Keratinocyte (primary cell): ENCODE data around the gene PDE10A. TPM values are rescaled to one million over a fixed set of nuclear protein-coding genes. Genes with fewer than 3 reads are reported as not detected.

Source experiments
- DNase-seq: peaks from one replicate; pipeline ENCODE4 v3.0.0-alpha.2; 2011; ENCODE audit warnings: low read depth, missing footprints, low spot score
- FAIRE-seq: peaks from 2 replicates; lab custom pipeline; 2011; peaks lifted over from hg19 to GRCh38; lab: Jason Lieb, UNC
- H2AFZ ChIP-seq: 2 replicates; pipeline ENCODE4 v1.6.0; 2012; ENCODE audit warnings: low read length, control low read depth, inconsistent platforms; ENCODE audit not compliant: control insufficient read depth
- H3K27ac ChIP-seq: 2 replicates; pipeline ENCODE4 v1.5.1; 2011; ENCODE audit warnings: low read length; ENCODE audit not compliant: control insufficient read depth, insufficient read depth
- H3K27me3 ChIP-seq: 3 replicates; pipeline ENCODE4 v1.6.0; 2011; ENCODE audit warnings: low read length; ENCODE audit not compliant: control insufficient read depth, insufficient read depth; ENCODE audit errors: extremely low read depth
- H3K36me3 ChIP-seq, 2 experiments: 2 replicates in 1 of 2; 3 replicates in 1 of 2; pipeline ENCODE4 v1.5.1; 2011; ENCODE audit warnings: low read length in 2 of 2, mild to moderate bottlenecking in 1 of 2; ENCODE audit not compliant: control insufficient read depth in 2 of 2, insufficient read depth in 2 of 2; ENCODE audit errors: extremely low read depth in 1 of 2
- H3K4me1 ChIP-seq: 3 replicates; pipeline ENCODE4 v1.5.1; 2011; ENCODE audit warnings: low read length; ENCODE audit not compliant: control insufficient read depth, insufficient read depth; ENCODE audit errors: extremely low read depth
- H3K4me2 ChIP-seq: 3 replicates; pipeline ENCODE4 v1.6.0; 2011; ENCODE audit warnings: low read depth, low read length; ENCODE audit not compliant: control insufficient read depth, insufficient read depth; ENCODE audit errors: extremely low read depth
- H3K4me3 ChIP-seq, 3 experiments: fragments of 200-600 bp in 1 of 3; sonication (generic) in 1 of 3; 2 replicates in 2 of 3; 3 replicates in 1 of 3; pipeline ENCODE4 v1.5.1; 2011 to 2016; ENCODE audit warnings: low read length in 3 of 3, mild to moderate bottlenecking in 3 of 3, control low read depth in 2 of 3, inconsistent platforms in 1 of 3, low read depth in 1 of 3, mixed read lengths in 1 of 3, mixed run types in 1 of 3, moderate library complexity in 1 of 3; ENCODE audit not compliant: control insufficient read depth in 2 of 3, insufficient read depth in 2 of 3; ENCODE audit errors: extremely low read depth in 1 of 3
- H3K79me2 ChIP-seq: 2 replicates; pipeline ENCODE4 v1.6.0; 2012; ENCODE audit warnings: low read length; ENCODE audit not compliant: control insufficient read depth, insufficient read depth
- H3K9ac ChIP-seq: 3 replicates; pipeline ENCODE4 v1.6.0; 2011; ENCODE audit warnings: low read length; ENCODE audit not compliant: control insufficient read depth, insufficient read depth; ENCODE audit errors: extremely low read depth
- H3K9me1 ChIP-seq: 3 replicates; pipeline ENCODE4 v1.6.0; 2011; ENCODE audit warnings: low read length; ENCODE audit not compliant: control insufficient read depth, insufficient read depth; ENCODE audit errors: extremely low read depth
- H3K9me3 ChIP-seq: 2 replicates; pipeline ENCODE4 v1.5.1; 2012; ENCODE audit warnings: low read depth, low read length; ENCODE audit not compliant: control insufficient read depth
- H4K20me1 ChIP-seq: 3 replicates; pipeline ENCODE4 v1.6.0; 2011; ENCODE audit warnings: low read length; ENCODE audit not compliant: control insufficient read depth, insufficient read depth; ENCODE audit errors: extremely low read depth
- EZH2 ChIP-seq: IDR thresholded peaks from one replicate; pipeline ENCODE4 v1.6.1; 2012; ENCODE audit warnings: inconsistent platforms, mild to moderate bottlenecking, low read length, moderate library complexity
- dilution Hi-C: fragments of 300-500 bp; cut with MboI; formaldehyde crosslinking; loops from one replicate; pipeline ENCODE4 v1.7.0; 2020; ENCODE audit warnings: low sequenced_read_pairs; ENCODE audit not compliant: extremely low pct_ligation_motif_present
- polyA plus RNA-seq, 5 experiments: library from polyadenylated mRNA; depleted of rRNA in 3 of 5; stranded (reverse) in 3 of 5; stranded (forward) in 1 of 5; unstranded in 1 of 5; fragments of >200 nt; gene quantifications; 1 replicate in 1 of 5; 2 replicates in 3 of 5; 3 replicates in 1 of 5; pipeline versions ENCODE4 v1.2.1 to v1.2.3, GENCODE V29; 2011 to 2012; ENCODE audit warnings: missing spikeins in 2 of 5, low read depth in 1 of 5, low replicate concordance in 1 of 5
- TF ChIP-seq, protein P1 (sequence below), 3 experiments: IDR thresholded peaks in 1 of 3; conservative IDR thresholded peaks in 1 of 3; optimal IDR thresholded peaks in 1 of 3; 2 replicates in 2 of 3; 3 replicates in 1 of 3; pipeline versions ENCODE3 to v1.5.1; 2011; ENCODE audit warnings: low read length in 3 of 3, mild to moderate bottlenecking in 3 of 3, moderate library complexity in 2 of 3, control low read depth in 1 of 3, inconsistent platforms in 1 of 3; ENCODE audit not compliant: insufficient read depth in 2 of 3; ENCODE audit errors: extremely low read depth in 1 of 3

PDE10A gene
- polyA plus RNA-seq, 1 donor (not counting 4 experiments of a cell fraction or from before 2014, with no cell fraction given), result not detected

DNA sequence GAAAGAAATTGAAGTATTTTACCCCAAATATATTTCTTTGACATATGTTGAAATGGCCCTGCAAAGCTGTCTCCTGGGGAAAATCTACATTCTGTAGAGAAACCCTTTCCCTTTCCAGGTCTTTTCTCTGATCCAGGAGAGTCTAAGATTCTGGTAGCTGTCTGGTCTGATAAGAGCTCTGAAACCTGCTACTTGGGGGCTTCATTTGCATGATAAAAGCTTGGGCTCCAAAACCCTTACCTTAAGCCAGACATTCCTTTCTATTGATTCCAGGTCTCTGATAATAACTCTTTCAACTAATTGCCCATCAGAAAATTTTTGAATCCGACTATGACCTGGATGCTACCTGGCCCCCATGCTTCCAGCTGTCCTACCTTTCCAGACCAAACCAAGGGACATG is 184.5 kb downstream of the PDE10A start:
- no peak for DNase-seq
- dilution Hi-C loops, result no loop called here
- TF ChIP-seq EZH2, result no peak
- TF ChIP-seq, protein P1, sequence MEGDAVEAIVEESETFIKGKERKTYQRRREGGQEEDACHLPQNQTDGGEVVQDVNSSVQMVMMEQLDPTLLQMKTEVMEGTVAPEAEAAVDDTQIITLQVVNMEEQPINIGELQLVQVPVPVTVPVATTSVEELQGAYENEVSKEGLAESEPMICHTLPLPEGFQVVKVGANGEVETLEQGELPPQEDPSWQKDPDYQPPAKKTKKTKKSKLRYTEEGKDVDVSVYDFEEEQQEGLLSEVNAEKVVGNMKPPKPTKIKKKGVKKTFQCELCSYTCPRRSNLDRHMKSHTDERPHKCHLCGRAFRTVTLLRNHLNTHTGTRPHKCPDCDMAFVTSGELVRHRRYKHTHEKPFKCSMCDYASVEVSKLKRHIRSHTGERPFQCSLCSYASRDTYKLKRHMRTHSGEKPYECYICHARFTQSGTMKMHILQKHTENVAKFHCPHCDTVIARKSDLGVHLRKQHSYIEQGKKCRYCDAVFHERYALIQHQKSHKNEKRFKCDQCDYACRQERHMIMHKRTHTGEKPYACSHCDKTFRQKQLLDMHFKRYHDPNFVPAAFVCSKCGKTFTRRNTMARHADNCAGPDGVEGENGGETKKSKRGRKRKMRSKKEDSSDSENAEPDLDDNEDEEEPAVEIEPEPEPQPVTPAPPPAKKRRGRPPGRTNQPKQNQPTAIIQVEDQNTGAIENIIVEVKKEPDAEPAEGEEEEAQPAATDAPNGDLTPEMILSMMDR (optimal IDR thresholded peaks at IDR 0.05 in 1 of 3, IDR thresholded peaks at IDR 0.05 in 1 of 3, conservative IDR thresholded peaks at IDR 0.05 in 1 of 3; ENCODE audit: extremely low read depth in 1 of 3, insufficient read depth in 2 of 3, low read length in 3 of 3), result no peak
- Histone ChIP-seq H3K9me3 (no peaks in the 10 kb centered on the region), H4K20me1 (no peaks in the 10 kb centered on the region), H2AFZ (no peak overlapping the region), H3K4me3 (no peak overlapping the region), H3K36me3 (no peaks in the 10 kb centered on the region), H3K27ac (no peak overlapping the region), H3K79me2 (no peaks in the 10 kb centered on the region), H3K4me2 (no peak overlapping the region), H3K27me3 (no peaks in the 10 kb centered on the region), H3K9ac (no peak overlapping the region), H3K4me1 (no peaks in the 10 kb centered on the region), H3K9me1 (no peaks in the 10 kb centered on the region)
- no peak for FAIRE-seq

DNA sequence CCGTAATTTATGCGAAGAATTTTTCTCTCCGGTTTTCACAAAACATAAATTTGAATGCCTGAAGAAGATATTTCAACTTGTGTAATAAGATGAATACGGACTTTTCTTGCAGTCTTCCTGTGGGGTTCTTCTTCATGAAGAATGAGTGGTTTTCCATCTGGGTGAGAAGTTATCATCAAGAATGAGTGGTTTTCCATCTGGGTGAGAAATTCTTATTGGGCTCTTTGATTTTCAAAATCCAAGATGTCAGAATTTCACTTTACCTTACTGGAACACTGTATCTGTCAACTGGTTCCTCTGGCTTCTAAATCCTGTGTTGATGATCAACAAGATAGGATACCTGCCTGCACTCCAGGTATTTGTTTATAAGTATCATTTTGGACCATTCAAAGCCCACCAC is 193.6 kb downstream of the PDE10A start:
- Histone ChIP-seq H2AFZ (no peak overlapping the region), H3K9me3 (no peaks in the 10 kb centered on the region), H3K9ac (no peak overlapping the region), H3K4me3 (no peak overlapping the region), H3K9me1 (no peaks in the 10 kb centered on the region), H3K27ac (no peak overlapping the region), H3K4me2 (no peak overlapping the region), H3K4me1 (no peaks in the 10 kb centered on the region), H3K79me2 (no peaks in the 10 kb centered on the region), H3K36me3 (no peaks in the 10 kb centered on the region), H3K27me3 (no peaks in the 10 kb centered on the region), H4K20me1 (no peaks in the 10 kb centered on the region)
- no peak for FAIRE-seq
- no peak for DNase-seq
- dilution Hi-C loops, result no loop called here
- TF ChIP-seq, protein P1 (optimal IDR thresholded peaks at IDR 0.05 in 1 of 3, IDR thresholded peaks at IDR 0.05 in 1 of 3, conservative IDR thresholded peaks at IDR 0.05 in 1 of 3; ENCODE audit: extremely low read depth in 1 of 3, insufficient read depth in 2 of 3, low read length in 3 of 3), result no peak
- TF ChIP-seq EZH2, result no peak
